Fibroblast of skin of abdomen (primary cell): Measurements from ENCODE around the gene UBE2E3.
A peak's percentile ranks its signal among the peaks of the same experiment; 100 is the strongest.
"Not testable (repeated sequence)": the region's sequence is repeated elsewhere in the genome, so short reads cannot be mapped to it uniquely, and the experiment has no call there.

Experiments
- DNase-seq: peaks from one replicate; pipeline ENCODE4 v3.0.0-alpha.2; 2013

UBE2E3 gene

GRCh38 chr2:181036848-181037603 lies 56.6 kb downstream of the UBE2E3 start:
- peak; percentile 80 for DNase-seq

- DNase-seq = no peak
Measured at GRCh38 chr2:181037922-181038321, 57.5 kb downstream of the UBE2E3 start.

GRCh38 chr2:181038796-181039195 lies 58.4 kb downstream of the UBE2E3 start:
- DNase-seq = peak; percentile 12

GRCh38 chr2:181040839-181041238 lies 60.4 kb downstream of the UBE2E3 start:
- not testable (repeated sequence) for DNase-seq

- no peak for DNase-seq
Measured at GRCh38 chr2:181041661-181042060, 61.3 kb downstream of the UBE2E3 start.

GRCh38 chr2:181042706-181043105 lies 62.3 kb downstream of the UBE2E3 start:
- no peak for DNase-seq

- no peak for DNase-seq
Measured at GRCh38 chr2:181046833-181047232, 66.4 kb downstream of the UBE2E3 start.

GRCh38 chr2:181047829-181048228 lies 67.4 kb downstream of the UBE2E3 start:
- DNase-seq = no peak

GRCh38 chr2:181051861-181052522 lies 71.6 kb downstream of the UBE2E3 start:
- no peak for DNase-seq

- DNase-seq = no peak
Measured at GRCh38 chr2:181052523-181052891, 72.1 kb downstream of the UBE2E3 start.

- no peak for DNase-seq
Measured at GRCh38 chr2:181054256-181054655, 73.9 kb downstream of the UBE2E3 start.

- DNase-seq = no peak
Measured at GRCh38 chr2:181054843-181055242, 74.4 kb downstream of the UBE2E3 start.

GRCh38 chr2:181058378-181059269 lies 78.2 kb downstream of the UBE2E3 start:
- DNase-seq = no peak

- no peak for DNase-seq
Measured at GRCh38 chr2:181063696-181064095, 83.3 kb downstream of the UBE2E3 start.

- DNase-seq = no peak
Measured at GRCh38 chr2:181065458-181065857, 85.1 kb downstream of the UBE2E3 start.

- no peak for DNase-seq
Measured at GRCh38 chr2:181066333-181066732, 85.9 kb downstream of the UBE2E3 start.

GRCh38 chr2:181070119-181070835 lies 89.9 kb downstream of the UBE2E3 start:
- DNase-seq = peak; percentile 61

- no peak for DNase-seq
Measured at GRCh38 chr2:181070836-181071200, 90.4 kb downstream of the UBE2E3 start.

GRCh38 chr2:181072486-181073235 lies 92.3 kb downstream of the UBE2E3 start:
- DNase-seq = peak; percentile 21

GRCh38 chr2:181073896-181074295 lies 93.5 kb downstream of the UBE2E3 start:
- DNase-seq = peak; percentile 62

- DNase-seq = no peak
Measured at GRCh38 chr2:181074457-181074856, 94.1 kb downstream of the UBE2E3 start.

GRCh38 chr2:181076658-181077057 lies 96.3 kb downstream of the UBE2E3 start:
- DNase-seq = peak; percentile 55
